ENCODE measurements around the gene RASA4B. TPM values are rescaled to one million over a fixed set of nuclear protein-coding genes. Genes with fewer than 3 reads are reported as not detected.
A peak's percentile ranks its signal among the peaks of the same experiment; 100 is the strongest.

Gene RASA4B
- total RNA-seq, 3 donors from 2014 or later: 20.0 to 50.1 (median 35.7) TPM

GRCh38 chr7:102472126-102473041 is 45.2 kb downstream of the RASA4B start:
- ATAC-seq: no peak
- peaks cover 3% of the 10 kb centered on the region for H3K36me3 Mint-ChIP-seq (ENCODE audit: insufficient read depth)

GRCh38 chr7:102471791-102472125 is 45.8 kb downstream of the RASA4B start:
- Mint-ChIP-seq H3K9me3 (no peaks in the 10 kb centered on the region), H3K4me1 (ENCODE audit: low read depth) (peaks cover 1% of the 10 kb centered on the region), H3K27me3 (ENCODE audit: low read depth) (no peaks in the 10 kb centered on the region), H3K4me3 (no peak overlapping the region), H3K36me3 (ENCODE audit: insufficient read depth) (peaks cover 3% of the 10 kb centered on the region)
- DNase-seq: no peak
- no peak for ATAC-seq

More at GRCh38 chr7:102472126-102473041, 45.2 kb downstream of the RASA4B start:
- no peaks in the 10 kb centered on the region for H3K27me3 Mint-ChIP-seq (ENCODE audit: low read depth)
- H3K4me3 Mint-ChIP-seq: no peak overlapping the region
- no peaks in the 10 kb centered on the region for H3K9me3 Mint-ChIP-seq
- no peaks in the 10 kb centered on the region for H3K4me1 Mint-ChIP-seq (ENCODE audit: low read depth)
- no peak for DNase-seq

- H3K4me1 Mint-ChIP-seq (ENCODE audit: low read depth): peaks cover 13% of the 10 kb centered on the region
- DNase-seq: no peak
- no peaks in the 10 kb centered on the region for H3K9me3 Mint-ChIP-seq
- no peak for ATAC-seq
- peaks cover 3% of the 10 kb centered on the region for H3K36me3 Mint-ChIP-seq (ENCODE audit: insufficient read depth)
- no peaks in the 10 kb centered on the region for H3K27me3 Mint-ChIP-seq (ENCODE audit: low read depth)
- H3K4me3 Mint-ChIP-seq: no peak overlapping the region
Observed at GRCh38 chr7:102469972-102470825, 47.4 kb downstream of the RASA4B start.

GRCh38 chr7:102469351-102469971 is 48.1 kb downstream of the RASA4B start:
- Mint-ChIP-seq H3K4me3 (no peak overlapping the region), H3K9me3 (no peaks in the 10 kb centered on the region), H3K36me3 (ENCODE audit: insufficient read depth) (peaks cover 3% of the 10 kb centered on the region), H3K27me3 (ENCODE audit: low read depth) (no peaks in the 10 kb centered on the region), H3K4me1 (ENCODE audit: low read depth) (peaks cover 13% of the 10 kb centered on the region)
- DNase-seq: no peak
- ATAC-seq: no peak

GRCh38 chr7:102468478-102469350 is 48.9 kb downstream of the RASA4B start:
- Mint-ChIP-seq H3K9me3 (no peaks in the 10 kb centered on the region), H3K4me1 (ENCODE audit: low read depth) (peaks cover 20% of the 10 kb centered on the region), H3K36me3 (ENCODE audit: insufficient read depth) (peaks cover 3% of the 10 kb centered on the region), H3K4me3 (no peak overlapping the region), H3K27me3 (ENCODE audit: low read depth) (no peaks in the 10 kb centered on the region)
- DNase-seq (no peak), ATAC-seq (no peak)

- no peaks in the 10 kb centered on the region for H3K27me3 Mint-ChIP-seq (ENCODE audit: low read depth)
- H3K4me3 Mint-ChIP-seq: no peak overlapping the region
- peaks cover 24% of the 10 kb centered on the region for H3K4me1 Mint-ChIP-seq (ENCODE audit: low read depth)
- ATAC-seq (no peak), DNase-seq (no peak)
- H3K9me3 Mint-ChIP-seq: no peaks in the 10 kb centered on the region
- H3K36me3 Mint-ChIP-seq (ENCODE audit: insufficient read depth): peaks cover 3% of the 10 kb centered on the region
Observed at GRCh38 chr7:102467581-102468477, 49.7 kb downstream of the RASA4B start.

GRCh38 chr7:102466097-102466496 is 51.5 kb downstream of the RASA4B start:
- ATAC-seq (no peak), DNase-seq (no peak)
- Mint-ChIP-seq H3K27me3 (ENCODE audit: low read depth) (no peaks in the 10 kb centered on the region), H3K36me3 (ENCODE audit: insufficient read depth) (no peaks in the 10 kb centered on the region), H3K9me3 (no peaks in the 10 kb centered on the region), H3K4me3 (peak overlapping the region; percentile 94), H3K4me1 (ENCODE audit: low read depth) (peaks cover 28% of the 10 kb centered on the region)

- Mint-ChIP-seq H3K36me3 (ENCODE audit: insufficient read depth) (no peaks in the 10 kb centered on the region), H3K4me1 (ENCODE audit: low read depth) (peaks cover 32% of the 10 kb centered on the region), H3K27me3 (ENCODE audit: low read depth) (no peaks in the 10 kb centered on the region), H3K9me3 (no peaks in the 10 kb centered on the region), H3K4me3 (peak within 1 kb of the TSS; percentile 94)
- ATAC-seq (peak; percentile 96), DNase-seq (peak; percentile 94)
Observed at GRCh38 chr7:102464577-102465280, 52.8 kb downstream of the RASA4B start, which contains the start of the genes ALKBH4 and LRWD1. TSS of gene ALKBH4 (minus strand) at chr7:102464863. CDS start at chr7:102464836, 27 bp downstream. TSS of gene LRWD1 (plus strand) at chr7:102464984. CDS start at chr7:102465081, 97 bp downstream.

GRCh38 chr7:102463841-102464576 is 53.6 kb downstream of the RASA4B start:
- H3K4me1 Mint-ChIP-seq (ENCODE audit: low read depth): peaks cover 32% of the 10 kb centered on the region
- ATAC-seq: peak; percentile 5 to 9

GRCh38 chr7:102460467-102460866 is 57.1 kb downstream of the RASA4B start:
- H3K9me3 Mint-ChIP-seq: no peaks in the 10 kb centered on the region
- H3K36me3 Mint-ChIP-seq (ENCODE audit: insufficient read depth): peaks cover 2% of the 10 kb centered on the region
- no peak for ATAC-seq
- no peaks in the 10 kb centered on the region for H3K27me3 Mint-ChIP-seq (ENCODE audit: low read depth)
- H3K4me1 Mint-ChIP-seq (ENCODE audit: low read depth): peaks cover 20% of the 10 kb centered on the region
- no peak for DNase-seq
- H3K4me3 Mint-ChIP-seq: no peak overlapping the region

More at GRCh38 chr7:102463841-102464576, 53.6 kb downstream of the RASA4B start:
- DNase-seq: no peak
- Mint-ChIP-seq H3K4me3 (peak overlapping the region; percentile 94), H3K36me3 (ENCODE audit: insufficient read depth) (no peaks in the 10 kb centered on the region), H3K27me3 (ENCODE audit: low read depth) (no peaks in the 10 kb centered on the region), H3K9me3 (no peaks in the 10 kb centered on the region)

- ATAC-seq (no peak), DNase-seq (no peak)
- H3K36me3 Mint-ChIP-seq (ENCODE audit: insufficient read depth): peaks cover 4% of the 10 kb centered on the region
- H3K27me3 Mint-ChIP-seq (ENCODE audit: low read depth): no peaks in the 10 kb centered on the region
- no peak overlapping the region for H3K4me3 Mint-ChIP-seq
- peaks cover 18% of the 10 kb centered on the region for H3K4me1 Mint-ChIP-seq (ENCODE audit: low read depth)
- H3K9me3 Mint-ChIP-seq: no peaks in the 10 kb centered on the region
Observed at GRCh38 chr7:102459221-102459844, 58.2 kb downstream of the RASA4B start.
